Measurements from ENCODE around the gene NKIRAS1.
A peak's percentile ranks its signal among the peaks of the same experiment; 100 is the strongest.

GRCh38 chr3:23888617-23889228, 28.1 kb downstream of the NKIRAS1 start:
- TF ChIP-seq CTCF (IDR thresholded peaks at IDR 0.05 in 2 of 3, conservative IDR thresholded peaks at IDR 0.05 in 1 of 3; ENCODE audit: borderline replicate concordance in 1 of 3, insufficient read depth in 1 of 3, low read depth in 2 of 3, low read length in 2 of 3), result peak; percentile 41 to 84 (median 74); a peak in 5 of 6 replicates
- TF ChIP-seq EZH2phosphoT487 (IDR thresholded peaks at IDR 0.05; ENCODE audit: borderline replicate concordance), result no peak
- no peak for TF ChIP-seq YY1 (IDR thresholded peaks at IDR 0.05; ENCODE audit: extremely low read depth, insufficient replicate concordance, low read depth, low read length)
- no peak for TF ChIP-seq POLR2A (IDR thresholded peaks at IDR 0.05; ENCODE audit: borderline replicate concordance, extremely low read depth, insufficient read depth, insufficient read length)
- no peak for TF ChIP-seq EZH2 (IDR thresholded peaks at IDR 0.05)
- no peak for TF ChIP-seq POLR2AphosphoS5 (IDR thresholded peaks at IDR 0.05; ENCODE audit: low read depth, low read length)
- TF ChIP-seq, protein P1, sequence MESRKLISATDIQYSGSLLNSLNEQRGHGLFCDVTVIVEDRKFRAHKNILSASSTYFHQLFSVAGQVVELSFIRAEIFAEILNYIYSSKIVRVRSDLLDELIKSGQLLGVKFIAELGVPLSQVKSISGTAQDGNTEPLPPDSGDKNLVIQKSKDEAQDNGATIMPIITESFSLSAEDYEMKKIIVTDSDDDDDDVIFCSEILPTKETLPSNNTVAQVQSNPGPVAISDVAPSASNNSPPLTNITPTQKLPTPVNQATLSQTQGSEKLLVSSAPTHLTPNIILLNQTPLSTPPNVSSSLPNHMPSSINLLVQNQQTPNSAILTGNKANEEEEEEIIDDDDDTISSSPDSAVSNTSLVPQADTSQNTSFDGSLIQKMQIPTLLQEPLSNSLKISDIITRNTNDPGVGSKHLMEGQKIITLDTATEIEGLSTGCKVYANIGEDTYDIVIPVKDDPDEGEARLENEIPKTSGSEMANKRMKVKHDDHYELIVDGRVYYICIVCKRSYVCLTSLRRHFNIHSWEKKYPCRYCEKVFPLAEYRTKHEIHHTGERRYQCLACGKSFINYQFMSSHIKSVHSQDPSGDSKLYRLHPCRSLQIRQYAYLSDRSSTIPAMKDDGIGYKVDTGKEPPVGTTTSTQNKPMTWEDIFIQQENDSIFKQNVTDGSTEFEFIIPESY (IDR thresholded peaks at IDR 0.05; ENCODE audit: extremely low read depth, insufficient replicate concordance, low read length), result no peak
- no peak for TF ChIP-seq ZFX (IDR thresholded peaks at IDR 0.05)

All from HCT116 (cell line).